Upper lobe of left lung (tissue), 6 donors: Measurements from ENCODE around the gene DLK2. TPM values are rescaled to one million over a fixed set of nuclear protein-coding genes. Genes with fewer than 3 reads are reported as not detected.
A peak's percentile ranks its signal among the peaks of the same experiment; 100 is the strongest.

Experiments used
- ATAC-seq, 2 donors: fragments of 200-7000 bp; cut with Tn5 transposase; one replicate each; pipeline ENCODE4 v1.9.1; 2022; ENCODE audit warnings: mild to moderate bottlenecking in 2 of 2, moderate library complexity in 2 of 2; ENCODE audit not compliant: low FRiP score in 2 of 2
- DNase-seq, 2 donors: peaks; one replicate each; pipeline ENCODE4 v3.0.0-alpha.2; 2019 to 2020
- H3K27ac ChIP-seq, 4 donors: fragments of 200-600 bp; sonication (generic); one replicate each; pipeline ENCODE4 v1.5.1; 2016 to 2019
- H3K27me3 ChIP-seq, 4 donors: fragments of 200-600 bp; sonication (generic); one replicate each; pipeline ENCODE4 v1.5.1; 2017 to 2019
- H3K36me3 ChIP-seq, 4 donors: fragments of 200-600 bp; sonication (generic); one replicate each; pipeline ENCODE4 v1.5.1; 2016 to 2019
- H3K4me1 ChIP-seq, 4 donors: fragments of 200-600 bp; sonication (generic); one replicate each; pipeline ENCODE4 v1.5.1; 2018 to 2019
- H3K4me3 ChIP-seq, 4 donors: fragments of 200-600 bp; sonication (generic); one replicate each; pipeline ENCODE4 v1.5.1; 2017 to 2019; ENCODE audit warnings: mild to moderate bottlenecking in 2 of 4, moderate library complexity in 1 of 4
- H3K9me3 ChIP-seq, 4 donors: fragments of 200-600 bp; sonication (generic); one replicate each; pipeline ENCODE4 v1.5.1; 2018 to 2019
- EP300 ChIP-seq, 4 donors: sonication (generic); formaldehyde crosslinking; IDR thresholded peaks; one replicate each; pipeline ENCODE4 v1.5.1; 2017; ENCODE audit warnings: antibody characterized with exemption in 4 of 4, control low read depth in 2 of 4
- POLR2A ChIP-seq, 4 donors: fragments of 450-650 bp; IDR thresholded peaks; one replicate each; pipeline ENCODE4 v1.5.1; 2016 to 2017; ENCODE audit warnings: antibody characterized with exemption in 4 of 4, mild to moderate bottlenecking in 2 of 4
- POLR2AphosphoS5 ChIP-seq, 2 donors: sonication (generic); formaldehyde crosslinking; IDR thresholded peaks; one replicate each; pipeline ENCODE4 v1.5.1; 2017; ENCODE audit warnings: antibody characterized with exemption in 2 of 2
- WGBS, 2 donors: methylation state at CpG; one replicate each; pipeline ENCODE4 v1.1.5; 2017 to 2018; 5-methylcytosine and 5-hydroxymethylcytosine counted together
- total RNA-seq, 6 donors: library from RNA; depleted of rRNA in 4 of 6; stranded (reverse); fragments of >200 nt in 4 of 6; gene quantifications; one replicate each; pipeline versions ENCODE4 v1.1.0 to v1.2.1, GENCODE V29; 2016 to 2021
- TF ChIP-seq, protein P1 (sequence below), 6 experiments: fragments of 450-650 bp in 4 of 6; fragments of 200-600 bp in 2 of 6; sonication (generic) in 2 of 6; IDR thresholded peaks; one replicate each; pipeline ENCODE4 v1.5.1; 2016 to 2019; ENCODE audit warnings: antibody characterized with exemption in 6 of 6
- donor health status: DM: no; HTN: no; CAD: no; lungs with moderate emphysema.
- donor health status: DM: no; HTN: yes; CAD: no; lungs with severe emphysema.

The DLK2 gene
- total RNA-seq, 6 donors from 2014 or later: 0.34 to 2.4 (median 1.2) TPM; not detected in 2

DNA sequence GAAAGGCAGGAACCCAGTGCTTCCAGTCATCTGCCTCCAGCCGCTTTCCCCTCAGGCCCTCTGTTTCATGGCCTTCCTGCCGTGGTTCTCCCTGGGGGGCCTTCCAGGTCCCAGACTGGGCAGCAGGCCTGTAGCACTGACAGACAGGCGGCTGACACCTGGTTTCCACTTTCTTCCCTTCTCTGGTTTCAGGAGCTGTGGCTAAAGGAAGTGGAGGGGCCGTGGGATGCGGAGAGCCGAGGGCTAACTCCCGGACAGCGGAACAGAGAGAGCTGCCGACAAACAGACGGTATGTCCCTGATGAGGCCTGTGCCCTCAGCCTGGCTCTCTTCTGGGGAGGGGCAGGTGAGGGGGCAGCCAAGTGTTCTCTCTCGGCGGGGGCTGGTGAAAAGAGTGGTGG lies 42.3 kb upstream of the DLK2 start:
- DNase-seq: no peak
- Histone ChIP-seq H3K27ac (no peak overlapping the region), H3K4me3 (no peak overlapping the region), H3K27me3 (no peaks in the 10 kb centered on the region), H3K9me3 (no peaks in the 10 kb centered on the region), H3K36me3 (peaks cover 13 to 54% (median 38%) of the 10 kb centered on the region in 4 donors), H3K4me1 (peaks cover 34 to 46% (median 40%) of the 10 kb centered on the region in 4 donors)
- TF ChIP-seq, protein P1, sequence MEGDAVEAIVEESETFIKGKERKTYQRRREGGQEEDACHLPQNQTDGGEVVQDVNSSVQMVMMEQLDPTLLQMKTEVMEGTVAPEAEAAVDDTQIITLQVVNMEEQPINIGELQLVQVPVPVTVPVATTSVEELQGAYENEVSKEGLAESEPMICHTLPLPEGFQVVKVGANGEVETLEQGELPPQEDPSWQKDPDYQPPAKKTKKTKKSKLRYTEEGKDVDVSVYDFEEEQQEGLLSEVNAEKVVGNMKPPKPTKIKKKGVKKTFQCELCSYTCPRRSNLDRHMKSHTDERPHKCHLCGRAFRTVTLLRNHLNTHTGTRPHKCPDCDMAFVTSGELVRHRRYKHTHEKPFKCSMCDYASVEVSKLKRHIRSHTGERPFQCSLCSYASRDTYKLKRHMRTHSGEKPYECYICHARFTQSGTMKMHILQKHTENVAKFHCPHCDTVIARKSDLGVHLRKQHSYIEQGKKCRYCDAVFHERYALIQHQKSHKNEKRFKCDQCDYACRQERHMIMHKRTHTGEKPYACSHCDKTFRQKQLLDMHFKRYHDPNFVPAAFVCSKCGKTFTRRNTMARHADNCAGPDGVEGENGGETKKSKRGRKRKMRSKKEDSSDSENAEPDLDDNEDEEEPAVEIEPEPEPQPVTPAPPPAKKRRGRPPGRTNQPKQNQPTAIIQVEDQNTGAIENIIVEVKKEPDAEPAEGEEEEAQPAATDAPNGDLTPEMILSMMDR (IDR thresholded peaks at IDR 0.05): no peak
- TF ChIP-seq POLR2A (IDR thresholded peaks at IDR 0.05) (no peak), POLR2AphosphoS5 (IDR thresholded peaks at IDR 0.05) (no peak), EP300 (IDR thresholded peaks at IDR 0.05) (no peak)
- WGBS, 2 donors: 95 to 96% methylated on average over 12 of the region's 12 CpGs
- ATAC-seq: no peak

DNA sequence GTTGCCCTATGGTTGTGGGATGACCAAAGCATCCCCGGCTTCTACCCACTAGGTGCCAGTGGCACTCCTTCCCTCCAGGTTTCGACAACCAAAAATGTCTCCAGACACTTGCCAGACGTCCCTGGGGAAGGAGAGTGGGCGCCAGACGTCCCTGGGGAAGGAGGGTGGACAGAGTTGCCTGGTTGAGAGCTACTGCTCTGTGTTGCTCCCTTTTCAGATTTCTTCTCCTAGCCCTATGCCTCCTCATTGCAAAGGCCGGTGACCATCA lies 41.7 kb upstream of the DLK2 start:
- no peaks in the 10 kb centered on the region for H3K27me3 ChIP-seq
- WGBS, 2 donors: 92 to 93% methylated on average over 6 of the region's 6 CpGs
- TF ChIP-seq, protein P1 (IDR thresholded peaks at IDR 0.05): no peak
- TF ChIP-seq POLR2AphosphoS5 (IDR thresholded peaks at IDR 0.05) (no peak), POLR2A (IDR thresholded peaks at IDR 0.05) (no peak), EP300 (IDR thresholded peaks at IDR 0.05) (no peak)
- H3K36me3 ChIP-seq: peaks cover 11 to 48% (median 32%) of the 10 kb centered on the region in 4 donors
- H3K4me1 ChIP-seq: peaks cover 40 to 52% (median 46%) of the 10 kb centered on the region in 4 donors
- ATAC-seq (no peak), DNase-seq (no peak)
- H3K9me3 ChIP-seq: no peaks in the 10 kb centered on the region
- H3K4me3 ChIP-seq: no peak overlapping the region
- H3K27ac ChIP-seq: no peak overlapping the region

DNA sequence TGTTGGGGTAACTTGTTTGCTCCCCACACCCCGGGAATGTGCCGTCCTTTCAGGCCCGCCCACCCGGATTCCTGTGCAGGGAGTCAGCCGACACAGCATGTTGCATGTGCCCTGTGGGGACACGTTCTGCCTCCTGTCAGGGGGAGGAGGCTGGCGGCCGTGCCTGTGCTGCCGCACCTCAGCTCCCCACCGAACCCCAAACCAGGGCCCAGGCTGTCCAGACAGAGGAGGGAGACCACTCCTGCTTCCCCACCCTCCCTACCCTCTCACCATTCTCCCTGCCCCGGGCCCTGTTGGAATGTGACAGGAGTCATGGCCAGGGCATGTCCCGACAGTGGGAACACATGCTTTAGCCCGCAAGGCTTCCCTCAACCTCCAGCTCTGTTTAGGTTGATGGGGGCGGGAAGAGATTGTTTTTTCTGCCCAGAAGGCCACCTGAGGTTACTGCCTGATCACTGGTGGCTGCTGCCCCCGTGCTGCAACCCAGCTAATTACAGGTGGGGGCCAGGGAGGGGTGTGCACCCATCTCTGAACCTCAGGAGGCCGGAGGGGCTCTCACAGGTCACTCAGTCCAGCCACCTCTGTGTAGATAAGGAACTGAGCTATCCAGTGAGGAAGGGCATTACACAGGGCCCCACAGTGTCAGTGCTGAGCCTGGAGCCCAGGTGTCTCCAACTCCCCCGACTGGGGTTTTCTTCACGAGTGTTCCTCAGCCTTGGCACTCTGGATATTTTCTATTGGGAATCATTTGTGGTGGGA lies 41.2 kb upstream of the DLK2 start:
- Histone ChIP-seq H3K36me3 (peaks cover 11 to 44% (median 31%) of the 10 kb centered on the region in 4 donors), H3K4me3 (no peak overlapping the region), H3K4me1 (peaks cover 46 to 56% (median 51%) of the 10 kb centered on the region in 4 donors), H3K27ac (peak overlapping the region in 3 of 4 donors; percentile 6 to 56 (median 14)), H3K9me3 (no peaks in the 10 kb centered on the region), H3K27me3 (no peaks in the 10 kb centered on the region)
- DNase-seq (no peak), ATAC-seq (no peak)
- no peak for TF ChIP-seq EP300 (IDR thresholded peaks at IDR 0.05)
- TF ChIP-seq, protein P1 (IDR thresholded peaks at IDR 0.05): peak; percentile 16 to 50 (median 42)
- WGBS, 2 donors: 59 to 76% methylated on average over 3 to 18 of the region's 18 CpGs

DNA sequence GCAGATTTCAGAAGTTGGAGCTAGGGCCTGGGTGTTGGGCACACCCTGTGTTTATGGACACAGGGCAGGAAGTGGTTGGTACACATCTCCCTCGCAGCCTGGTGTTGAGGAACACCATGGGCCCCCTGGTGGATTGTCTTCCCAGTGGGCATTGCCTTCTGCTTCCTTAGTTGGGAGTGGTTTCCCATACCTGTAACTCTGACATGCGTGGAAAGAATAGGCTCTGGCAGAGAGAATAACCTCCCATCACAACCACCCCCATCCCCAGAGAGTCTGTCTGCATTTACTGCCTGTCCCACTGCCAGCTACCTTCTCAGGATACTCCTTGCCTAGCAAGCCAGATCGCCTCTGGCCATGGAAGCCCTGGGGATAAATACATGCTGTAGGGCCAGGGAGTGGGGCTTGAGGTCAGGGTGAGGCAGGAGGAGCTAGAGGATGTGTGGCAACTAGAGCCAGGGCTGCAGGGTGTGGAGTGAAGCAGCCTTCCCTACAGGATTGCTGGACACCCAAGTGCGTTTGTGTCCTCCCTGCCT lies 40.1 kb upstream of the DLK2 start:
- TF ChIP-seq, protein P1 (IDR thresholded peaks at IDR 0.05): peak in 5 of 6 experiments; percentile 17 to 39 (median 31)
- TF ChIP-seq POLR2AphosphoS5 (IDR thresholded peaks at IDR 0.05): no peak
- H3K27ac ChIP-seq: peak overlapping the region in 2 of 4 donors; percentile 6 to 56

More for the DNA sequence above, 40.1 kb upstream of the DLK2 start:
- H3K4me1 ChIP-seq: peaks cover 46 to 56% (median 51%) of the 10 kb centered on the region in 4 donors
- no peaks in the 10 kb centered on the region for H3K9me3 ChIP-seq
- no peak for DNase-seq
- H3K4me3 ChIP-seq: no peak overlapping the region
- no peaks in the 10 kb centered on the region for H3K27me3 ChIP-seq
- H3K36me3 ChIP-seq: peaks cover 11 to 33% (median 22%) of the 10 kb centered on the region in 4 donors
- no peak for ATAC-seq
- WGBS, 2 donors: 63 to 76% methylated on average over 3 to 4 of the region's 4 CpGs
